Glutamatergic neuron (in vitro differentiated cells): ENCODE measurements around the gene TOGARAM1. TPM values are rescaled to one million over a fixed set of nuclear protein-coding genes. Genes with fewer than 3 reads are reported as not detected.

Experiments
- DNase-seq: peaks from one replicate; pipeline ENCODE4 v3.0.0; 2022
- H3K27ac Mint-ChIP-seq: one replicate; pipeline ENCODE4 v1.8.0; 2020; ENCODE audit warnings: mild to moderate bottlenecking, mixed read lengths, inconsistent platforms; ENCODE audit not compliant: unreplicated experiment
- H3K27me3 Mint-ChIP-seq: one replicate; pipeline ENCODE4 v1.8.0; 2020; ENCODE audit warnings: mild to moderate bottlenecking, moderate library complexity, mixed read lengths, inconsistent platforms; ENCODE audit not compliant: unreplicated experiment
- H3K36me3 Mint-ChIP-seq: one replicate; pipeline ENCODE4 v1.8.0; 2020; ENCODE audit warnings: mild to moderate bottlenecking, mixed read lengths, inconsistent platforms; ENCODE audit not compliant: unreplicated experiment
- H3K4me1 Mint-ChIP-seq: one replicate; pipeline ENCODE4 v1.8.0; 2020; ENCODE audit warnings: mild to moderate bottlenecking, low read depth, mixed read lengths, inconsistent platforms; ENCODE audit not compliant: unreplicated experiment
- H3K4me3 Mint-ChIP-seq: one replicate; pipeline ENCODE4 v1.8.0; 2020; ENCODE audit warnings: mild to moderate bottlenecking, mixed read lengths, inconsistent platforms; ENCODE audit not compliant: unreplicated experiment
- H3K9me3 Mint-ChIP-seq: one replicate; pipeline ENCODE4 v1.8.0; 2020; ENCODE audit warnings: mild to moderate bottlenecking, moderate library complexity, mixed read lengths, inconsistent platforms; ENCODE audit not compliant: unreplicated experiment
- CTCF ChIP-seq: fragments of 200-600 bp; sonication (generic); IDR thresholded peaks from one replicate; pipeline ENCODE4 v1.5.0; 2021; ENCODE audit not compliant: partially characterized antibody, unreplicated experiment
- total RNA-seq: library from RNA; stranded (reverse); fragmentation: NEBNext Ultra II Directional; extraction: Animal tissue kit (Norgen Biotek cat#: 25700); gene quantifications from one replicate; pipeline ENCODE4 v1.2.1, GENCODE V29; 2021; ENCODE audit not compliant: unreplicated experiment

The TOGARAM1 gene
- total RNA-seq, 1 donor from 2014 or later, result 16.7 TPM

- Mint-ChIP-seq H3K27ac (no peak overlapping the region), H3K9me3 (peaks cover 3% of the 10 kb centered on the region)
These were observed 120.4 kb downstream of the TOGARAM1 start for GRCh38 chr14:45082420-45082819.

GRCh38 chr14:45083617-45083975, 121.6 kb downstream of the TOGARAM1 start:
- Mint-ChIP-seq H3K27me3 (peaks cover 4% of the 10 kb centered on the region), H3K9me3 (peaks cover 3% of the 10 kb centered on the region), H3K4me3 (peak overlapping the region; percentile 84), H3K27ac (peak overlapping the region; percentile 12), H3K4me1 (peaks cover 8% of the 10 kb centered on the region), H3K36me3 (no peaks in the 10 kb centered on the region)
- no peak for TF ChIP-seq CTCF
- DNase-seq, result no peak

More at GRCh38 chr14:45082420-45082819, 120.4 kb downstream of the TOGARAM1 start:
- H3K27me3 Mint-ChIP-seq, result peaks cover 4% of the 10 kb centered on the region
- peaks cover 8% of the 10 kb centered on the region for H3K4me1 Mint-ChIP-seq
- TF ChIP-seq CTCF, result no peak
- DNase-seq, result no peak
- H3K4me3 Mint-ChIP-seq, result peak overlapping the region; percentile 23
- H3K36me3 Mint-ChIP-seq, result no peaks in the 10 kb centered on the region

DNA sequence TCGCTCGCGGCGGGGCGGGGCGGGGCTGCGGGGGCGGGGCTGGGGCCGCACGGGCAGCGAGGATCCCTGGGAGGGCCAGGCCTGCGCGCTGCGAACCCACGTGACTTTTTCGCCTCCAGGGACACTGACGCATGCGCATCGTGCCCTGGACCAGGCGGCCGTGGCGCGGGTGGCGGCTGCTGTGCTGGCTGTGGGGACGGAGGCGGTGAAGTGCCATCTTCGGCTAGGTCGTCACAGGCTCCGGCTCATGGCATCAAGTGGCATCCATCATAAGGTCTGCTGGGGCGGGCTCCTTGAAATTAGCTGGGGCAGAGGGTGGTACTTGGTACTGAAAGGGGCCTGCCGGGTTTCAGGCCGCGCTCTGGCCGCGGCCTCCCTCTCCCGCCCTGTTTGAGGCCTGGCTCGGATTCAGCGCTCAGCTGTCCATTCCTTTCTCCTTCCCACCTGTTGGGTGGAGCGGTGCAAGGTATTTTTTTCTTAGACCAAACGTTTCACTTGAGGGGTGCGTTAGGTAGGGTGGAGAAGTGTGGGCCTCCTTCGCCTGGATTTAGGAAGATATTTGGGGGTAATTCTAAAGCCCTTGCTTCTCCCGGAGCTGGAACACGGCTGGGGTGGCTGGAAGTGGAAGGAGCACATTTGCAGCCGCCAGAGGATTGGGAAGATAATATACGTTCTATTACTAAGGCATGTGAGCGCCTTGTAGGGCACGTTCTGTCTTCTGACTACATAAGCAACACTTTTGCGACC, 122.2 kb downstream of the TOGARAM1 start, which contains the start of gene PRPF39:
PRPF39 (plus strand) TSS at position 141 of the 747 bp plus-strand sequence. CDS start 11,124 bp downstream, outside the sequence.
- Mint-ChIP-seq H3K9me3 (peaks cover 3% of the 10 kb centered on the region), H3K27ac (peak within 1 kb of the TSS; percentile 92), H3K27me3 (peaks cover 4% of the 10 kb centered on the region), H3K4me1 (peaks cover 8% of the 10 kb centered on the region), H3K4me3 (peak within 1 kb of the TSS; percentile 96), H3K36me3 (no peaks in the 10 kb centered on the region)
- DNase-seq, result peak; percentile 97
- TF ChIP-seq CTCF, result no peak

GRCh38 chr14:45084946-45085346, 123.0 kb downstream of the TOGARAM1 start:
- Mint-ChIP-seq H3K27me3 (peaks cover 4% of the 10 kb centered on the region), H3K9me3 (peaks cover 3% of the 10 kb centered on the region), H3K36me3 (no peaks in the 10 kb centered on the region), H3K27ac (peak overlapping the region; percentile 59), H3K4me3 (peak overlapping the region; percentile 96), H3K4me1 (peaks cover 8% of the 10 kb centered on the region)
- TF ChIP-seq CTCF, result no peak
- no peak for DNase-seq

- Mint-ChIP-seq H3K36me3 (no peaks in the 10 kb centered on the region), H3K27ac (no peak overlapping the region), H3K9me3 (no peaks in the 10 kb centered on the region), H3K4me1 (peaks cover 8% of the 10 kb centered on the region), H3K4me3 (no peak overlapping the region), H3K27me3 (no peaks in the 10 kb centered on the region)
- DNase-seq, result no peak
- no peak for TF ChIP-seq CTCF
These were observed 127.8 kb downstream of the TOGARAM1 start for GRCh38 chr14:45089813-45090212.
